Endothelial cell of umbilical vein (primary cell): ENCODE data around the gene TFRC.
"Not testable (repeated sequence)": the region's sequence is repeated elsewhere in the genome, so short reads cannot be mapped to it uniquely, and the experiment has no call there.

ENCODE experiments used
- CTCF ChIP-seq, 2 donors: IDR thresholded peaks; 1 replicate in 1 of 2; 2 replicates in 1 of 2; pipeline ENCODE4 v1.5.1; 2011; ENCODE audit warnings: low read length in 2 of 2, mild to moderate bottlenecking in 2 of 2, moderate library complexity in 2 of 2, control low read depth in 1 of 2, inconsistent platforms in 1 of 2, low read depth in 1 of 2; ENCODE audit not compliant: insufficient read depth in 1 of 2; ENCODE audit errors: extremely low read depth in 1 of 2
- EZH2 ChIP-seq: IDR thresholded peaks from 2 replicates; pipeline ENCODE4 v1.6.1; 2012; ENCODE audit warnings: borderline replicate concordance, low read depth, mild to moderate bottlenecking, moderate library complexity, low read length, inconsistent platforms; ENCODE audit not compliant: severe bottlenecking
- FOS ChIP-seq: IDR thresholded peaks from 2 replicates; pipeline ENCODE4 v1.6.1; 2011; ENCODE audit warnings: mild to moderate bottlenecking, low read length, moderate library complexity, borderline replicate concordance; ENCODE audit not compliant: insufficient read depth
- MYC ChIP-seq: IDR thresholded peaks from one replicate; pipeline ENCODE4 v1.6.1; 2011; ENCODE audit warnings: mild to moderate bottlenecking, low read depth, low read length
- POLR2AphosphoS5 ChIP-seq: IDR thresholded peaks from 2 replicates; pipeline ENCODE4 v1.6.1; 2012; ENCODE audit warnings: low read depth, mild to moderate bottlenecking, control low read depth, low read length, moderate library complexity; ENCODE audit not compliant: insufficient read depth

GRCh38 chr3:196001240-196001639, 80.7 kb downstream of the TFRC start:
- TF ChIP-seq MYC; POLR2AphosphoS5; EZH2; CTCF (IDR thresholded peaks at IDR 0.05; ENCODE audit: extremely low read depth in 1 of 2, insufficient read depth in 1 of 2, low read depth in 1 of 2, low read length in 2 of 2); FOS: not testable (repeated sequence)
